GM18505 (cell line): ENCODE data around the gene GATB.

ENCODE experiments used
- ATAC-seq: cut with Tn5 transposase; IDR thresholded peaks from one replicate; pipeline ENCODE4 v1.9.1; 2021; ENCODE audit not compliant: unreplicated experiment
- POLR2A ChIP-seq: IDR thresholded peaks from 4 replicates; pipeline ENCODE4 v1.6.1; 2011; ENCODE audit warnings: borderline replicate concordance; ENCODE audit not compliant: insufficient read depth, insufficient read length; ENCODE audit errors: extremely low read depth

GATB gene

GRCh38 chr4:151689211-151689991 lies 71.4 kb downstream of the GATB start:
- no peak for ATAC-seq

GRCh38 chr4:151688785-151689043 lies 72.1 kb downstream of the GATB start:
- no peak for ATAC-seq
- TF ChIP-seq POLR2A, result no peak

More at GRCh38 chr4:151689211-151689991, 71.4 kb downstream of the GATB start:
- TF ChIP-seq POLR2A, result no peak

- TF ChIP-seq POLR2A, result no peak
- ATAC-seq, result no peak
These were observed 72.6 kb downstream of the GATB start for GRCh38 chr4:151688003-151688784.

GRCh38 chr4:151687021-151687640 lies 73.7 kb downstream of the GATB start:
- ATAC-seq, result no peak
- no peak for TF ChIP-seq POLR2A

- no peak for ATAC-seq
- TF ChIP-seq POLR2A, result no peak
These were observed 75.5 kb downstream of the GATB start for GRCh38 chr4:151685303-151685702.

GRCh38 chr4:151681085-151681484 lies 79.7 kb downstream of the GATB start:
- ATAC-seq, result no peak
- TF ChIP-seq POLR2A, result no peak

GRCh38 chr4:151679231-151679630 lies 81.6 kb downstream of the GATB start:
- no peak for ATAC-seq

GRCh38 chr4:151678048-151678872 lies 82.5 kb downstream of the GATB start:
- TF ChIP-seq POLR2A, result no peak
- no peak for ATAC-seq

More at GRCh38 chr4:151679231-151679630, 81.6 kb downstream of the GATB start:
- no peak for TF ChIP-seq POLR2A

- no peak for ATAC-seq
These were observed 83.6 kb downstream of the GATB start for GRCh38 chr4:151677193-151677592.

GRCh38 chr4:151676301-151676700 lies 84.5 kb downstream of the GATB start:
- ATAC-seq, result no peak
- no peak for TF ChIP-seq POLR2A

More at GRCh38 chr4:151677193-151677592, 83.6 kb downstream of the GATB start:
- no peak for TF ChIP-seq POLR2A

- no peak for TF ChIP-seq POLR2A
- no peak for ATAC-seq
These were observed 85.3 kb downstream of the GATB start for GRCh38 chr4:151675411-151675971.

GRCh38 chr4:151674804-151675391 lies 85.9 kb downstream of the GATB start:
- no peak for ATAC-seq
- no peak for TF ChIP-seq POLR2A
